ENCODE results near the gene JMY. TPM values are rescaled to one million over a fixed set of nuclear protein-coding genes. Genes with fewer than 3 reads are reported as not detected.

JMY gene
- polyA plus RNA-seq, 2 of the 4 experiments (the other 2 are of a cell fraction): 4.2 to 5.0 TPM

DNA sequence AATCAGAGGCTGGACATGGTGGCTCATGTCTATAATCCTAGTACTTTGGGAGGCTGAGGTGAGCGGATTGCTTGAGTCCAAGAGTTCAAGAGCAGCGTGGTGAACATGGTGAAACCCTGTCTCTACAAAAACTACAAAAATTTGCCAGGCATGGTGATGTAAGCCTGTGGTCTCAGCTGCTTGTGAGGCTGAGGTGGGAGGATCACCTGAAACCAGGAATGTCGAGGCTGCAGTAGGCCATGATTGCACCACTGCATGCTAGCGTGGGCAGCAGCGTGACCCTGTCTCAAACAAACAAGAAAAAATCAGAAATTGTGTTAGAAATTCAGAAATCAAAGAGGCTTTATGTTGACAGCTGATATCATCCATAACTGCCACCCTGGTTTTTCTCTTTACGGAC is 21.4 kb downstream of the JMY start:
- H3K4me3 ChIP-seq: no peak overlapping the region
- ATAC-seq (no peak), DNase-seq (ENCODE audit: low read depth in 1 of 2, low spot score in 1 of 2) (no peak), FAIRE-seq (no peak)
- H3K4me2 ChIP-seq: no peak overlapping the region
- WGBS (ENCODE audit: missing lambda C conversion rate): 78% methylated on average over 6 of the region's 6 CpGs
- ChIA-PET CTCF (interaction anchor here (1.2 to 1.9 kb wide), 5 partner anchors 11 to 232 kb away, joined by 3 to 6 read pairs (median 5); no protein-coding TSS in a partner anchor), POLR2A (no interaction called here)
- no peak overlapping the region for H3K27ac ChIP-seq
- no peaks in the 10 kb centered on the region for H3K4me1 ChIP-seq
- H3K9me3 ChIP-seq: no peaks in the 10 kb centered on the region
- no peak for TF ChIP-seq TP53 (CRISPR knock-in tag; IDR thresholded peaks at IDR 0.05)
- no peak for TF ChIP-seq NFE2L2 (conservative IDR thresholded peaks at IDR 0.05; ENCODE audit: low read length)
- TF ChIP-seq KDM1A (IDR thresholded peaks at IDR 0.05; ENCODE audit: low read depth): no peak
- TF ChIP-seq, protein P1, sequence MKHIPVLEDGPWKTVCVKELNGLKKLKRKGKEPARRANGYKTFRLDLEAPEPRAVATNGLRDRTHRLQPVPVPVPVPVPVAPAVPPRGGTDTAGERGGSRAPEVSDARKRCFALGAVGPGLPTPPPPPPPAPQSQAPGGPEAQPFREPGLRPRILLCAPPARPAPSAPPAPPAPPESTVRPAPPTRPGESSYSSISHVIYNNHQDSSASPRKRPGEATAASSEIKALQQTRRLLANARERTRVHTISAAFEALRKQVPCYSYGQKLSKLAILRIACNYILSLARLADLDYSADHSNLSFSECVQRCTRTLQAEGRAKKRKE (CRISPR knock-in tag; IDR thresholded peaks at IDR 0.05; ENCODE audit: low read depth): no peak
- TF ChIP-seq POLR2A (IDR thresholded peaks at IDR 0.05; ENCODE audit: low read length): no peak
- TF ChIP-seq GATA3 (IDR thresholded peaks at IDR 0.05; ENCODE audit: borderline replicate concordance): no peak
- no peak for TF ChIP-seq HDAC2 (IDR thresholded peaks at IDR 0.05)
- TF ChIP-seq SREBF2 (IDR thresholded peaks at IDR 0.05): no peak
- no peak for TF ChIP-seq HOXB5 (CRISPR knock-in tag; IDR thresholded peaks at IDR 0.05)
- TF ChIP-seq NR3C1 (IDR thresholded peaks at IDR 0.05): no peak
- TF ChIP-seq, protein P2, sequence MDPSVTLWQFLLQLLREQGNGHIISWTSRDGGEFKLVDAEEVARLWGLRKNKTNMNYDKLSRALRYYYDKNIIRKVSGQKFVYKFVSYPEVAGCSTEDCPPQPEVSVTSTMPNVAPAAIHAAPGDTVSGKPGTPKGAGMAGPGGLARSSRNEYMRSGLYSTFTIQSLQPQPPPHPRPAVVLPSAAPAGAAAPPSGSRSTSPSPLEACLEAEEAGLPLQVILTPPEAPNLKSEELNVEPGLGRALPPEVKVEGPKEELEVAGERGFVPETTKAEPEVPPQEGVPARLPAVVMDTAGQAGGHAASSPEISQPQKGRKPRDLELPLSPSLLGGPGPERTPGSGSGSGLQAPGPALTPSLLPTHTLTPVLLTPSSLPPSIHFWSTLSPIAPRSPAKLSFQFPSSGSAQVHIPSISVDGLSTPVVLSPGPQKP (IDR thresholded peaks at IDR 0.05; ENCODE audit: low read depth, low read length): no peak
- TF ChIP-seq, protein P3, sequence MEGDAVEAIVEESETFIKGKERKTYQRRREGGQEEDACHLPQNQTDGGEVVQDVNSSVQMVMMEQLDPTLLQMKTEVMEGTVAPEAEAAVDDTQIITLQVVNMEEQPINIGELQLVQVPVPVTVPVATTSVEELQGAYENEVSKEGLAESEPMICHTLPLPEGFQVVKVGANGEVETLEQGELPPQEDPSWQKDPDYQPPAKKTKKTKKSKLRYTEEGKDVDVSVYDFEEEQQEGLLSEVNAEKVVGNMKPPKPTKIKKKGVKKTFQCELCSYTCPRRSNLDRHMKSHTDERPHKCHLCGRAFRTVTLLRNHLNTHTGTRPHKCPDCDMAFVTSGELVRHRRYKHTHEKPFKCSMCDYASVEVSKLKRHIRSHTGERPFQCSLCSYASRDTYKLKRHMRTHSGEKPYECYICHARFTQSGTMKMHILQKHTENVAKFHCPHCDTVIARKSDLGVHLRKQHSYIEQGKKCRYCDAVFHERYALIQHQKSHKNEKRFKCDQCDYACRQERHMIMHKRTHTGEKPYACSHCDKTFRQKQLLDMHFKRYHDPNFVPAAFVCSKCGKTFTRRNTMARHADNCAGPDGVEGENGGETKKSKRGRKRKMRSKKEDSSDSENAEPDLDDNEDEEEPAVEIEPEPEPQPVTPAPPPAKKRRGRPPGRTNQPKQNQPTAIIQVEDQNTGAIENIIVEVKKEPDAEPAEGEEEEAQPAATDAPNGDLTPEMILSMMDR (IDR thresholded peaks at IDR 0.05): no peak

DNA sequence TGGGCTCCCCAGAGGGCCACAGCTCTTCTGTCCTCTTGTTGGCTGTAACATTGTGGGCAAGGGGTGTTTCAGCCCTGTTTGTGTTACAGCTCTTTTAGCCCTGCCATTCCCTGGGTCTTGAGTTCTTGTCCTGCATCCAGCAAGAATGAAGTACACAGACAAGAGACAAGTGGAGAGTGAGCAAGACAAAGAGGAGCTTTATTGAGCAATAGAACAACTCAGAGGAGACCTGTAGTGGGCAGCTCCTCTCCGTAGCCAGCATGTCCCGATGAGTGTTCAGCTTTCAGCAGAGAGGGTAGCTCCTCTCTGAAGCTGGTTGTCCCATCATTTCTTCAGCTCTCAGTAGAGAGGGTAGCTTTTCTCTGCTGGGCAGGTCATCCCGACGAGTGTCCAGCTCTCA is 22.9 kb downstream of the JMY start:
- TF ChIP-seq ZSCAN20 (CRISPR knock-in tag; IDR thresholded peaks at IDR 0.05): no peak
- Histone ChIP-seq H3K9me3 (no peaks in the 10 kb centered on the region), H3K4me2 (no peak overlapping the region), H3K4me1 (no peaks in the 10 kb centered on the region), H3K27ac (no peak overlapping the region), H3K4me3 (no peak overlapping the region)
- DNase-seq (ENCODE audit: low read depth in 1 of 2, low spot score in 1 of 2) (no peak), FAIRE-seq (no peak), ATAC-seq (no peak)
- ChIA-PET CTCF (interaction anchor here (1.0 to 1.9 kb wide), 4 partner anchors 9 to 234 kb away, joined by 3 to 9 read pairs (median 4); no protein-coding TSS in a partner anchor), POLR2A (interaction anchor here (0.6 kb wide), 1 partner anchor 22 kb away, joined by 3 read pairs; no protein-coding TSS in a partner anchor)
- 96% methylated on average over 4 of the region's 4 CpGs for WGBS (ENCODE audit: missing lambda C conversion rate)

DNA sequence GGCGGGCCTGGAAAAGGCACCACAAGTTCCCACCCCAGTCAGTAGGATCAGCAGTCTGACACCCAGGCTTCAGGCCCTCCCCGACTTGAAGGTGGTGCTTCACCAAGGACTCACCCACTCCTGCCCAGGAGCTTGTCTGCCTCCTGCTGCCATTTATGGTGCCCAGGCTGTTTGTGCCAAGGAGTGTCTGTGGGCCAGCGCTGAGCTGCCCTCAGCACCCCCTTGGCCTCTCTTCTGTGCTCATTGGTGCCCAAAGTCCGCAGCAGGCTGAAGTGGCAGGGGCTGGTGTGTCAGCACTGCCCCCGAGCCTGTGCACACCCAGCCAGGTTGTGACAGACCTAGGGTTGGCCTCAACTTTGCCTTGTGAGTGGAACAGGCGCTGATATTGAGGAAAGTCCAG is 23.5 kb downstream of the JMY start:
- DNase-seq (ENCODE audit: low read depth in 1 of 2, low spot score in 1 of 2): no peak
- Histone ChIP-seq H3K27ac (no peak overlapping the region), H3K4me3 (no peak overlapping the region), H3K9me3 (no peaks in the 10 kb centered on the region), H3K4me2 (no peak overlapping the region), H3K4me1 (no peaks in the 10 kb centered on the region)
- CTCF ChIA-PET: interaction anchor here (1.0 to 1.9 kb wide), 5 partner anchors 9 to 90 kb away, joined by 3 to 9 read pairs (median 3); no protein-coding TSS in a partner anchor
- POLR2A ChIA-PET: interaction anchor here (0.6 kb wide), 1 partner anchor 22 kb away, joined by 3 read pairs; no protein-coding TSS in a partner anchor
- ATAC-seq: no peak
- 86% methylated on average over 6 of the region's 6 CpGs for WGBS (ENCODE audit: missing lambda C conversion rate)
- no peak for FAIRE-seq
- no peak for TF ChIP-seq HDAC2 (IDR thresholded peaks at IDR 0.05)
- TF ChIP-seq ZSCAN20 (CRISPR knock-in tag; IDR thresholded peaks at IDR 0.05): no peak
- no peak for TF ChIP-seq BHLHE40 (IDR thresholded peaks at IDR 0.05; ENCODE audit: low read depth, low read length)
- no peak for TF ChIP-seq POLR2A (IDR thresholded peaks at IDR 0.05; ENCODE audit: low read length)
- no peak for TF ChIP-seq HEYL (CRISPR knock-in tag; IDR thresholded peaks at IDR 0.05)
- no peak for TF ChIP-seq RFX5 (IDR thresholded peaks at IDR 0.05)
- no peak for TF ChIP-seq JUNB (IDR thresholded peaks at IDR 0.05)
- no peak for TF ChIP-seq NR3C1 (IDR thresholded peaks at IDR 0.05)
- no peak for TF ChIP-seq ZC3H11A (IDR thresholded peaks at IDR 0.05)
- no peak for TF ChIP-seq GATA3 (IDR thresholded peaks at IDR 0.05; ENCODE audit: borderline replicate concordance)
- TF ChIP-seq, protein P3 (IDR thresholded peaks at IDR 0.05): no peak
- TF ChIP-seq CHD4 (IDR thresholded peaks at IDR 0.05; ENCODE audit: borderline replicate concordance): no peak
- no peak for TF ChIP-seq FOXS1 (CRISPR knock-in tag; IDR thresholded peaks at IDR 0.05)
- TF ChIP-seq RNF2 (IDR thresholded peaks at IDR 0.05; ENCODE audit: borderline replicate concordance, low read depth): no peak

All from A549 (cell line).